Endodermal cell (in vitro differentiated cells): Measurements from ENCODE around the gene UCN3. TPM values are rescaled to one million over a fixed set of nuclear protein-coding genes. Genes with fewer than 3 reads are reported as not detected.

Experiments
- DNase-seq: peaks from one replicate; pipeline ENCODE4 v3.0.0-alpha.2; 2017
- H3K27ac ChIP-seq: 2 replicates; pipeline ENCODE4 v1.5.1; 2013; ENCODE audit warnings: mild to moderate bottlenecking, low read depth, low read length, moderate library complexity
- H3K27me3 ChIP-seq: 2 replicates; pipeline ENCODE4 v1.6.1; 2013; ENCODE audit warnings: mild to moderate bottlenecking, low read length, moderate library complexity; ENCODE audit not compliant: insufficient read depth, control insufficient read depth, poor library complexity, severe bottlenecking
- H3K36me3 ChIP-seq: 2 replicates; pipeline ENCODE4 v1.7.0; 2013; ENCODE audit warnings: mild to moderate bottlenecking, low read length, moderate library complexity; ENCODE audit not compliant: control insufficient read depth, insufficient read depth
- H3K4me1 ChIP-seq: one replicate; pipeline ENCODE4 v1.7.0; 2013; ENCODE audit warnings: low read length; ENCODE audit not compliant: control insufficient read depth, insufficient read depth
- H3K4me3 ChIP-seq: 2 replicates; pipeline ENCODE4 v1.5.1; 2013; ENCODE audit warnings: mild to moderate bottlenecking, low read length, moderate library complexity
- H3K9ac ChIP-seq: 2 replicates; pipeline ENCODE4 v1.6.1; 2013; ENCODE audit warnings: mild to moderate bottlenecking, low read length, moderate library complexity; ENCODE audit not compliant: poor library complexity, severe bottlenecking; ENCODE audit errors: extremely low read depth
- H3K9me3 ChIP-seq: 2 replicates; pipeline ENCODE4 v1.6.1; 2013; ENCODE audit warnings: mild to moderate bottlenecking, low read length, moderate library complexity; ENCODE audit not compliant: control insufficient read depth
- H3K27ac Mint-ChIP-seq: 2 replicates; pipeline ENCODE4 v1.8.0; 2020; ENCODE audit warnings: mixed read lengths
- H3K27me3 Mint-ChIP-seq: 2 replicates; pipeline ENCODE4 v1.8.0; 2021; ENCODE audit warnings: mild to moderate bottlenecking, mixed read lengths; ENCODE audit not compliant: insufficient read depth
- H3K36me3 Mint-ChIP-seq: 2 replicates; pipeline ENCODE4 v1.8.0; 2020; ENCODE audit warnings: low read depth, mixed read lengths
- H3K4me1 Mint-ChIP-seq: 2 replicates; pipeline ENCODE4 v1.8.0; 2020; ENCODE audit warnings: mixed read lengths
- H3K4me3 Mint-ChIP-seq: 2 replicates; pipeline ENCODE4 v1.8.0; 2020; ENCODE audit warnings: mild to moderate bottlenecking, moderate library complexity, mixed read lengths
- H3K9me3 Mint-ChIP-seq: 2 replicates; pipeline ENCODE4 v1.8.0; 2020; ENCODE audit warnings: mild to moderate bottlenecking, mixed read lengths
- WGBS, 2 experiments: methylation state at CpG; one replicate each; pipeline versions ENCODE4 v1.1.5 to v1.1.7; 2013; ENCODE audit warnings: missing lambda C conversion rate in 2 of 2, mixed read lengths in 1 of 2; ENCODE audit not compliant: insufficient coverage in 1 of 2, insufficient read length in 1 of 2; 5-methylcytosine and 5-hydroxymethylcytosine counted together
- total RNA-seq, 2 donors: library from RNA; stranded (reverse); fragmentation: NEBNext Ultra II Directional in 1 of 2; extraction: Animal tissue kit (Norgen Biotek cat#: 25700) in 1 of 2; gene quantifications; 2 replicates in 1 of 2; 3 replicates in 1 of 2; pipeline ENCODE4 v1.2.1, GENCODE V29; 2021
- TF ChIP-seq, protein P1 (sequence below): fragments of 200-600 bp; sonication (generic); conservative IDR thresholded peaks from 2 replicates; pipeline ENCODE4 v1.5.0; 2021; ENCODE audit warnings: antibody characterized with exemption, mild to moderate bottlenecking

UCN3 gene
- total RNA-seq, 2 donors from 2014 or later, result not detected

DNA sequence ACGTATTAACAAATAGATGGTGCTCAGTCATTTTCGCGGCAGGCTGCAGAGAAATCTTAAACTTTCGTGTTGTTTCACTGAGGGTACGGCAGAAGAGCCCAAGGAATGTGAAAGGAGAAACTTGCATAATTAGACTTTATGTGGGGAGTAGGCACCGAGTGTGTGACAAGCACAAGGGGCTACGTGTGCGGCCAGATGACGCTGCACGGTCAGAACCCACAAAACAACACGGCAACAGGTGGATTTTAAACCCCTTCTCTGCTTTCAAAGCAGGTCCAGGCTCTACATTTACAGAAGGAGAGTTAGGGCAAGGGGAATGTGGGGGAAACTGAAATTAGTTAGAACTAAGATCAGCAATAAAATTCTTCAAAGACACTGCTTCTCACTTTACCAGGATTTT is 392 bp upstream of the UCN3 start:
- no peak overlapping the region for H3K27ac Mint-ChIP-seq
- no peak overlapping the region for H3K4me3 Mint-ChIP-seq
- Histone ChIP-seq H3K9ac (no peak overlapping the region), H3K27ac (no peak overlapping the region), H3K27me3 (no peaks in the 10 kb centered on the region), H3K36me3 (no peaks in the 10 kb centered on the region), H3K4me1 (no peaks in the 10 kb centered on the region), H3K4me3 (no peak overlapping the region), H3K9me3 (no peaks in the 10 kb centered on the region)
- TF ChIP-seq, protein P1, sequence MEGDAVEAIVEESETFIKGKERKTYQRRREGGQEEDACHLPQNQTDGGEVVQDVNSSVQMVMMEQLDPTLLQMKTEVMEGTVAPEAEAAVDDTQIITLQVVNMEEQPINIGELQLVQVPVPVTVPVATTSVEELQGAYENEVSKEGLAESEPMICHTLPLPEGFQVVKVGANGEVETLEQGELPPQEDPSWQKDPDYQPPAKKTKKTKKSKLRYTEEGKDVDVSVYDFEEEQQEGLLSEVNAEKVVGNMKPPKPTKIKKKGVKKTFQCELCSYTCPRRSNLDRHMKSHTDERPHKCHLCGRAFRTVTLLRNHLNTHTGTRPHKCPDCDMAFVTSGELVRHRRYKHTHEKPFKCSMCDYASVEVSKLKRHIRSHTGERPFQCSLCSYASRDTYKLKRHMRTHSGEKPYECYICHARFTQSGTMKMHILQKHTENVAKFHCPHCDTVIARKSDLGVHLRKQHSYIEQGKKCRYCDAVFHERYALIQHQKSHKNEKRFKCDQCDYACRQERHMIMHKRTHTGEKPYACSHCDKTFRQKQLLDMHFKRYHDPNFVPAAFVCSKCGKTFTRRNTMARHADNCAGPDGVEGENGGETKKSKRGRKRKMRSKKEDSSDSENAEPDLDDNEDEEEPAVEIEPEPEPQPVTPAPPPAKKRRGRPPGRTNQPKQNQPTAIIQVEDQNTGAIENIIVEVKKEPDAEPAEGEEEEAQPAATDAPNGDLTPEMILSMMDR, result no peak
- H3K4me1 Mint-ChIP-seq, result peaks cover 5% of the 10 kb centered on the region
- WGBS, 2 experiments, result 87 to 94% methylated on average over 6 to 11 of the region's 11 CpGs
- H3K27me3 Mint-ChIP-seq, result no peaks in the 10 kb centered on the region
- DNase-seq, result no peak
- H3K36me3 Mint-ChIP-seq, result no peaks in the 10 kb centered on the region
- no peaks in the 10 kb centered on the region for H3K9me3 Mint-ChIP-seq

GRCh38 chr10:5365928-5366327 is 1.2 kb downstream of the UCN3 start:
- WGBS, 2 experiments, result 76 to 79% methylated on average over 4 to 5 of the region's 5 CpGs

DNA sequence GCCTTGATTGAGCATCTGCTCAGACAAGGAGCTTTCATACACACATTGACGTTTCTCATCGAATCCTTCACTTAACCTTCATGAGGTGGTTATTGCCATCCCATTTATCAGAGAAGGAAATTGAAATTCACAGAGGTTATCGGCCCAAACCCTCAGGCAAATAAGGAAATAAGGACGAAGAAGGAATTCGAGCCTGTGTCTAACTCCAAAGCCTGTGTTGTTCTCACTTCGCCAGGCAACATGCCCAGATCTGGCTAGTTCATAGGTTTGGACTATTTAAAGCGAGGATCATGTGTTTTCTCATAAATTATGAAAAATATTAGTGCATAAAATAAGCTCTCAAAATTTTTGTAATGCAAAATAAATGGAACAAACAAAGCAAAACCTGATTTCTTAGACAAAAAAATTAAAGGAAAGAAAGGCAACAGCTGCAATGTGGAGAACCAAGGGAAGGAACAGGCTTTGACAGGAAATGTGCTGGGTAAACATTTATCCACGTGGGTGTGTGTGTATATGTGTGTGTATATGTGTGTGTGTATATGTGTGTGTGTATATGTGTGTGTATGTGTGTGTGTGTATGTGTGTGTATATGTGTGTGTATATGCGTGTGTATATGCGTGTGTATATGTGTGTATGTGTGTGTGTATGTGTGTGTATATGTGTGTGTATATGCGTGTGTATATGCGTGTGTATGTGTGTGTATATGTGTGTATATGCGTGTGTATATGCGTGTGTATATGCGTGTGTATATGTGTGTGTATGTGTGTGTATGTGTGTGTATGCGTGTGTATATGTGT is 4.8 kb downstream of the UCN3 start:
- peaks cover 15% of the 10 kb centered on the region for H3K9me3 ChIP-seq
- Mint-ChIP-seq H3K36me3 (no peaks in the 10 kb centered on the region), H3K27ac (no peak overlapping the region), H3K4me1 (no peaks in the 10 kb centered on the region), H3K9me3 (peaks cover 14% of the 10 kb centered on the region), H3K27me3 (no peaks in the 10 kb centered on the region), H3K4me3 (no peak overlapping the region)
- TF ChIP-seq, protein P1, result no peak
- H3K4me1 ChIP-seq, result no peaks in the 10 kb centered on the region
- H3K4me3 ChIP-seq, result no peak overlapping the region
- no peaks in the 10 kb centered on the region for H3K36me3 ChIP-seq
- H3K27ac ChIP-seq, result no peak overlapping the region
- H3K27me3 ChIP-seq, result no peaks in the 10 kb centered on the region
- H3K9ac ChIP-seq, result no peak overlapping the region
- no peak for DNase-seq
- WGBS, 2 experiments, result 87 to 89% methylated on average over 12 to 16 of the region's 16 CpGs

More at GRCh38 chr10:5365928-5366327, 1.2 kb downstream of the UCN3 start:
- no peak overlapping the region for H3K27ac Mint-ChIP-seq
- no peak for DNase-seq
- H3K27me3 Mint-ChIP-seq, result no peaks in the 10 kb centered on the region
- no peak overlapping the region for H3K4me3 Mint-ChIP-seq
- Histone ChIP-seq H3K9ac (no peak overlapping the region), H3K27ac (no peak overlapping the region), H3K4me1 (no peaks in the 10 kb centered on the region), H3K27me3 (no peaks in the 10 kb centered on the region), H3K4me3 (no peak overlapping the region), H3K36me3 (no peaks in the 10 kb centered on the region), H3K9me3 (peaks cover 13% of the 10 kb centered on the region)
- no peaks in the 10 kb centered on the region for H3K4me1 Mint-ChIP-seq
- peaks cover 8% of the 10 kb centered on the region for H3K9me3 Mint-ChIP-seq
- no peaks in the 10 kb centered on the region for H3K36me3 Mint-ChIP-seq
- TF ChIP-seq, protein P1, result no peak
